VCaP (cell line): ENCODE data around the gene GALNT16.

Experiments used
- H3K27ac ChIP-seq: fragments of 450-650 bp; 2 replicates; pipeline ENCODE4 v1.5.1; 2017
- CTCF ChIP-seq: fragments of 450-650 bp; conservative IDR thresholded peaks from 2 replicates; pipeline ENCODE4 v1.5.1; 2017; ENCODE audit warnings: mild to moderate bottlenecking, moderate library complexity

The GALNT16 gene

GRCh38 chr14:69298131-69299071 is 38.4 kb downstream of the GALNT16 start:
- H3K27ac ChIP-seq: no peak overlapping the region
- no peak for TF ChIP-seq CTCF

GRCh38 chr14:69299286-69300035 is 39.5 kb downstream of the GALNT16 start:
- no peak overlapping the region for H3K27ac ChIP-seq
- TF ChIP-seq CTCF: no peak

- no peak for TF ChIP-seq CTCF
- no peak overlapping the region for H3K27ac ChIP-seq
These were observed 40.8 kb downstream of the GALNT16 start for GRCh38 chr14:69300601-69301221.

- TF ChIP-seq CTCF: no peak
These were observed 43.1 kb downstream of the GALNT16 start for GRCh38 chr14:69303086-69303485.

GRCh38 chr14:69312608-69313007 is 52.6 kb downstream of the GALNT16 start:
- no peak overlapping the region for H3K27ac ChIP-seq
- TF ChIP-seq CTCF: no peak

More at GRCh38 chr14:69303086-69303485, 43.1 kb downstream of the GALNT16 start:
- H3K27ac ChIP-seq: no peak overlapping the region

GRCh38 chr14:69313176-69313575 is 53.2 kb downstream of the GALNT16 start:
- TF ChIP-seq CTCF: no peak
- no peak overlapping the region for H3K27ac ChIP-seq

- no peak overlapping the region for H3K27ac ChIP-seq
- no peak for TF ChIP-seq CTCF
These were observed 54.4 kb downstream of the GALNT16 start for GRCh38 chr14:69314327-69314726.
